ENCODE data around the gene THSD1. TPM values are rescaled to one million over a fixed set of nuclear protein-coding genes. Genes with fewer than 3 reads are reported as not detected.

The THSD1 gene
- total RNA-seq, 2 donors from 2014 or later = 0.79 to 1.8 TPM

GRCh38 chr13:52447354-52447753 lies 41.4 kb upstream of the THSD1 start:
- Histone ChIP-seq H3K27me3 (no peaks in the 10 kb centered on the region), H3K4me3 (no peak overlapping the region), H3K9ac (ENCODE audit: low read depth in 2 of 2, low read length in 2 of 2) (no peak overlapping the region), H3K4me1 (peaks cover 5% of the 10 kb centered on the region), H3K27ac (no peak overlapping the region), H3K9me3 (no peaks in the 10 kb centered on the region), H3K36me3 (no peaks in the 10 kb centered on the region)
- DNase-seq = no peak
- intact Hi-C loops (cut with DNase I) = no loop called here
- no peak for TF ChIP-seq CTCF (IDR thresholded peaks at IDR 0.05)

- intact Hi-C loops (cut with DNase I) = no loop called here
- no peak for TF ChIP-seq CTCF (IDR thresholded peaks at IDR 0.05)
- H3K36me3 ChIP-seq = no peaks in the 10 kb centered on the region
- DNase-seq = no peak
- H3K9me3 ChIP-seq = no peaks in the 10 kb centered on the region
- H3K4me3 ChIP-seq = no peak overlapping the region
- no peaks in the 10 kb centered on the region for H3K27me3 ChIP-seq
- H3K4me1 ChIP-seq = peaks cover 5% of the 10 kb centered on the region
- H3K27ac ChIP-seq = no peak overlapping the region
- H3K9ac ChIP-seq (ENCODE audit: low read depth in 2 of 2, low read length in 2 of 2) = no peak overlapping the region
These were observed 40.3 kb upstream of the THSD1 start for GRCh38 chr13:52446265-52446664.

- Histone ChIP-seq H3K27ac (no peak overlapping the region), H3K9ac (ENCODE audit: low read depth in 2 of 2, low read length in 2 of 2) (no peak overlapping the region), H3K4me1 (no peaks in the 10 kb centered on the region), H3K27me3 (no peaks in the 10 kb centered on the region), H3K9me3 (no peaks in the 10 kb centered on the region), H3K36me3 (peaks cover 6% of the 10 kb centered on the region), H3K4me3 (no peak overlapping the region)
- DNase-seq = no peak
- intact Hi-C loops (cut with DNase I) = no loop called here
- no peak for TF ChIP-seq CTCF (IDR thresholded peaks at IDR 0.05)
These were observed 26.5 kb upstream of the THSD1 start for GRCh38 chr13:52432456-52432855.

GRCh38 chr13:52428295-52428694 lies 22.3 kb upstream of the THSD1 start:
- TF ChIP-seq CTCF (IDR thresholded peaks at IDR 0.05) = no peak
- peaks cover 6% of the 10 kb centered on the region for H3K36me3 ChIP-seq
- DNase-seq = no peak
- intact Hi-C loops (cut with DNase I) = no loop called here
- H3K9ac ChIP-seq (ENCODE audit: low read depth in 2 of 2, low read length in 2 of 2) = no peak overlapping the region
- H3K4me1 ChIP-seq = no peaks in the 10 kb centered on the region
- H3K9me3 ChIP-seq = no peaks in the 10 kb centered on the region
- H3K4me3 ChIP-seq = no peak overlapping the region
- H3K27me3 ChIP-seq = no peaks in the 10 kb centered on the region
- H3K27ac ChIP-seq = no peak overlapping the region

GRCh38 chr13:52421216-52421615 lies 15.2 kb upstream of the THSD1 start:
- Histone ChIP-seq H3K9ac (ENCODE audit: low read depth in 2 of 2, low read length in 2 of 2) (no peak overlapping the region), H3K4me3 (no peak overlapping the region), H3K4me1 (no peaks in the 10 kb centered on the region), H3K27ac (no peak overlapping the region), H3K36me3 (no peaks in the 10 kb centered on the region), H3K9me3 (no peaks in the 10 kb centered on the region), H3K27me3 (no peaks in the 10 kb centered on the region)
- intact Hi-C loops (cut with DNase I) = no loop called here
- DNase-seq = no peak
- TF ChIP-seq CTCF (IDR thresholded peaks at IDR 0.05) = no peak

GRCh38 chr13:52419080-52419479 lies 13.1 kb upstream of the THSD1 start:
- H3K36me3 ChIP-seq = peaks cover 4% of the 10 kb centered on the region
- no peak for DNase-seq
- no peaks in the 10 kb centered on the region for H3K27me3 ChIP-seq
- no peak overlapping the region for H3K27ac ChIP-seq
- no peak for TF ChIP-seq CTCF (IDR thresholded peaks at IDR 0.05)
- H3K4me3 ChIP-seq = no peak overlapping the region
- no peaks in the 10 kb centered on the region for H3K9me3 ChIP-seq
- no peak overlapping the region for H3K9ac ChIP-seq (ENCODE audit: low read depth in 2 of 2, low read length in 2 of 2)
- no peaks in the 10 kb centered on the region for H3K4me1 ChIP-seq
- intact Hi-C loops (cut with DNase I) = no loop called here
